GM08714 (cell line): ENCODE measurements around the gene FAM89B.

Source experiments
- H3K4me3 ChIP-seq: fragments of 200-500 bp; sonication (Bioruptor generic); 2 replicates; pipeline ENCODE4 v1.5.1; 2014; ENCODE audit warnings: mild to moderate bottlenecking, low read length, inconsistent platforms
- ZNF274 ChIP-seq: IDR thresholded peaks from 2 replicates; pipeline ENCODE4 v1.6.1; 2012; ENCODE audit warnings: mild to moderate bottlenecking, low read depth, low read length

Gene FAM89B

DNA sequence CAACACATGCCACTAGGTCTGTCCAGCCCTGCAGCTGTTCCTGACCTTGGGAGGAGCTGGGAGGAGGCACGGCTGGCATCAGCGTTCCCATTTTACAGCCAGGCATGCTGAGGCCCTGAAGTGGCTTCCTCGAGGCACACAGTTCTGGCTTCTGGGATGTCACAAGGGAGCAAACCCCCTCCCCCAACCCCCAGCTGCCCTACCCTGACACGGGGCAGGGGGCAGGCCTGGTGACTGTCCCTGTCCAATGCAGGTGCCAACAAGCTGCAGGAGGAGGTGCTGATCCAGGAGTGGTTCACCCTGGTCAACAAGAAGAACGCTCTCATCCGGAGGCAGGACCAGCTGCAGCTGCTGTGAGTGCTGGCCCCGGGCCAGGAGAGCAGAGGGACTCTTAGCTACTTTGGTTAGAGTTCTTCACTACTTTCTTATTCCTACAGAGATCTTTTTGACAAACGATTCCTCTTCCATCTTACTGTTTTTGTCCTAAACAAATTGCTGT is 18.0 kb downstream of the FAM89B start:
- H3K4me3 ChIP-seq, result no peak overlapping the region
- no peak for TF ChIP-seq ZNF274

DNA sequence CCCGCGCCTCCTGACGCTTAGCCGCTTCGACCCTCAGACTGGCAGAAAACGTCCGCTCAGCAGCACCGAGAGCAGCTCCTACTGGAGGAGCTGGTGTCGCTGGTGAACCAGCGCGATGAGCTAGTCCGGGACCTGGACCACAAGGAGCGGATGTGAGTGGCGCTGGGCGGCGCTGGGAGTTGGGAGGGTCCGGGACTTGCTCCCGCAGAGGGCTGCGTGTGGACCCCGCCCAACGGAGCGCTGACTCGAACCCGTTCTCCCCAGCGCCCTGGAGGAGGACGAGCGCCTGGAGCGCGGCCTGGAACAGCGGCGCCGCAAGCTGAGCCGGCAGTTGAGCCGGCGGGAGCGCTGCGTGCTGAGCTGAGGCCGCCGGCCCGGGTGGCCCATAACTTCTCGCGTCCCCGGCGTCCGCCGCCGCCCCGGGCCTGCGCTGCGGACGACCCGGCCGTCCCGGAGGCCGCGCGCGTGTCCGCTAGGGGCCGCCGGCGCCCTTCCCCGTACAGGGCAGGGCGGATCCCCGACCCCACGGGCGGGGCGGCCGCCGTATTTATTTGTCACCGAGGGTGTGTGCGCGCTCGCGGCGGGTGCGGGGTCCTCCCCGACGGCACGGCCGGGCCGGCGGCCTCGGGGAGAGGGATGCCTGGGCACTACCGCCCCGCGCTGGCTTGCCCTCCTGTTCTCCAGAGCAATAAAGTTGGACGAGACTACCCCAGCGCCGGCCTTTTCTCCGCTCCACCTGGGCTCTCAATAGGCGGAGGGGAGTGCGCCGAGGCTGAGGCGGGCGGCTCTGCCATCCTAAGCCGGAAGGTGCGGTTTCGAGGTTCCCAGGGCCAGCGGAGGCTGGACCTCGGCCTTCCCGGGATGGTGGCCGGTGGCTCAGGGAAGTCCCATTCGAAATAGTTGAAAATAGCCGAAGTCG is 19.9 kb downstream of the FAM89B start:
- TF ChIP-seq ZNF274, result no peak
- no peak overlapping the region for H3K4me3 ChIP-seq

DNA sequence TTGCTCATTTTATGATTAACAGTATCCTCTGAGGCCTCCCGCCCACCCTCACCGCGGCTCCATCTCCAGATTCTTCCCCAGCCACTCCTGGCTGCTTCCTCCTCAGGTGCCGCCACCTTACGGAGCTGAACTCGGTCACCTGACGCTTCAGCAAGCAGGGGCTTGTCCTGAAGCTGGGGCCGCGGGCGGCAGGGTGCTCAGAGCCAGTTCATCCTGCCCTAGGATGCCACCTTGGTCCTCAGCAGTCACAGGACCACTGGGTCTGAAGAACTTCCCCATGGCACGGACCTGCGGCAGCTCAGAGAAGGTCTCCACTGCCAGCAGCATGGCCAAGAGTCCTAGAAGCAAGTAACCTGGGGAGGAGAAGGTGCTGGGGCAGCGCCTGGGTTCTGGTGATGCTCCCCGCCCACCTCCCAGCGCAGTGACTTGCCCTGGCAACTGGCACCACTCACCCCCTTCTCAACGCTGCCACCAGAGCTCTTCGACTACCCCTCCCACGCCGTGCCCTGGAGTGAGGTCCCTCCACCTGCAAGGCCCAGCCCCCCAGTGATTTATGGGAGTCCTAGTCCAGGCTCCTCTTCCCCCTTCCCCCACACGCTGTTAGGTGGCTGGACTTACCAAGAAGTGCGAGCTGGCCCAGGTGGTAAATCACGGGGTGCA is 20.6 kb downstream of the FAM89B start:
- H3K4me3 ChIP-seq, result no peak overlapping the region
- no peak for TF ChIP-seq ZNF274

DNA sequence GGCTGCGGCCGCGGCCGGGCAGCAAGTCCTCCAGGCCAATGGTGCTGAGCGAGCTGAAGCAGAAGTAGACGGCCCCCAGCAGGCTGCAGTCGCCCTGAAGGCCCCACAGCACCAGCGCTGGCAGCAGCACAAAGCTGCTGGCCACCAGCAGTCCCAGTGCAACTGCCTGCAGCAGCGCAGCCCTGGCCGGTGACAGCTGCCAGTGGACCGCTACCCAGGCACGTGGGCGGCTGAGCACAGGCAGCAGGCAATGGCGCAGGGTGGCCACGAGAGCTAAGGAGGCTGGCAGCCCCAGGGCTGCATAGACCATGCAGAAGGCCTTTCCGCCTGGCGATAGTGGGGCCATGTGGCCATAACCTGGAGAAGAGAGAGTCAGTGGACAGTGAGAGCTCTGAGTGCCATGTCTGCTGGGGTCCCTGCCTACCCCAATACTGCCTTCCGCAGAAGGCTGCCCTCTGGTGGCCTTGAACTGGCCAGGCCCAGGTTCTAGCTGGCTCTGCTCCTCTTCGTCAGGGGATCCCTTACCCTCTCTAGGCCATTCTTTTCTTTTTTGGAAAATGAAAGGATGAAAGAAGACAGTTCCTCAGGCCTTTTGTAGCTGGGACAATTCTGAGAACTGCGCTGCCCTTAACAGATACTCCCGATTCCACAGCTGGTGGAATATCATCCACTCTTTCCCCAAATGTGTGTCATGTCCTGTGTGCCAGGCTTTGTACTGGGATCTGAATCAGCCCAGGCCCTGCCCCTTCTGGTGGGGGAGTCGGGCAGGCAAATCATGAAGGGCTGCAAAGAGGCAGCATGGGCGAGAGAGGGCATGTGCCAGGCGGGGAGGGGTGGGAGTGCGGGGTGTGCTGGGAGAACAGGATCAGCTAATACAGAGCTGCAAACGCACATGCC is 21.4 kb downstream of the FAM89B start:
- no peak for TF ChIP-seq ZNF274
- H3K4me3 ChIP-seq, result no peak overlapping the region

GRCh38 chr11:65595131-65595530 is 22.8 kb downstream of the FAM89B start:
- TF ChIP-seq ZNF274, result no peak
- no peak overlapping the region for H3K4me3 ChIP-seq

DNA sequence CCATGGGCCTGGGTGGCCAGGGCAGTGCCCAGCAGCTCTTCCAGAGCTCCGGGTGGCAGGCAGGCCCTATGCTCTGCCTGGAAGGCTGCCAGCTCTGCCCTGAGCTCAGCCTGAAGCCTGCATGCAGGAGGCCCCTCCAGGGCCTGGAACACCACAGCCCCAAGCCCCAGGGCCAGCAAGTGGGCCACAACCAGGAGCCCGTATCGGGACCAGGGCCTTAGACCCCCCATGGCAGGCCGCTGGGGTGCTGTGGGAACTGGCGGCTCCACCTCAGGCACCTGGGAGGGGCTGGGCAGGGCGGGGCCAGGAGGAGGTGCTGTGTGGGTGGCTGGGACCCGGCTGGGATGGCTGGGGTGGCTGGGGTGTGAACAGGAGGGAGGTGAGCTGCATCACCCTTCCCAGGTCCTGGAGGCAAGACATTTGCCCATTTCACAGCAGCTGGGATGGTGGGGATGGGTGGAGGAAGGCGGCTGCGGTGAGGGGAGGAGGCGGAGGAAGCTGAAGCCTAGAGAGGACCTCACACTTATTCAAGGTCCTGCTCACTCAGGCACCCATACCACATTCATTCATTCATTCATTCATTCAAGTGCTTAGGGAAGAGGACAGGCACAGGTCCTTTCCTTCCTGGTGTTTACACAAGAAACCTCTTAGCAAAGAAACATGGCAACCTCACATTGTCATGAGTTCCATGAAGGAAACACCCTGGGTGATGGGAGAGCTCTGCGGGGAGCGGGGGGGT is 23.4 kb downstream of the FAM89B start, which contains the start of gene KCNK7:
KCNK7 (minus strand) TSS at position 258 of the 739 bp plus-strand sequence; CDS start at position 230, 28 bp downstream.
- H3K4me3 ChIP-seq, result no peak within 1 kb of the TSS
- no peak for TF ChIP-seq ZNF274

DNA sequence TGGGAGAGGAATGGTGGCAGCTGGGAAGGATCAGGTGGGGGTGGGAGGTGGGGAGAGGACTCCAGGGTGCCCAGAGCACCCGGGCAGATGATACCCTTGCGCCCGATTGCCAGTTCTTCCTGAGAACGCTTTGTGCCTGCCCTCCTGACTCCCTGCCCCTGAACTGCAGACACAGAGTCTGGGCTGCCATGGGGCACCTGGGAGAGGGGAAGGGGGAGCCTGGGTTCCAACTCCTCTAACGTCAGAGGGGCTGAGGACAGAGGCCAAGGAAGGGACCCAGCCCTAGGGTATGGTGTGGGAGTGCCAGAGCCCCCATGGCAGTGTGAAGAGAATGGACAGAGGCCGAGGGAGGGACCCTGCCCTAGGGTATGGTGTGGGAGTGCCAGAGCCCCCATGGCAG is 24.2 kb downstream of the FAM89B start:
- no peak overlapping the region for H3K4me3 ChIP-seq
- TF ChIP-seq ZNF274, result no peak

DNA sequence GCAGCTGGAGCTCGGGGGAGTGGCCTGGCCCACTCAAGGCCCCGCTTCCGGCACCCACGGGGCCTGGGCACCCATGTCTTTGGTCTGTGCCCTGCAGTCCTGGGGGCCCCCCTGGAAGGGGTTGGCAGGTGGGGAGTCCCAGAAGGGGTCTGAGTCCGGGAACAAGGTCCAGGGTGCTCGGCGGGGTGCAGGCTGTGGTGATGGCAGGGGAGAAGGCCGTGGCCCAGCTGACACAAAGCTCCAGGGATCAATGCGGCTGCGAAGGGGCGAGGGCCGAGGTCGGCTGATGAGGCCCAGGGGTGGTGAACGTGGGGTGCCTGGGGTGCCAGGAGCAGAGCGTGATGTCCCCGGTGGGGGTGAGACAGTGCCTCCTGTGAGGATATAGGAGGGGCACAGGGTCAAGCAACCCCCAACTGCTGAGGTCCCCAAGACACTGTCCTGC is 25.9 kb downstream of the FAM89B start:
- TF ChIP-seq ZNF274, result no peak
- no peak overlapping the region for H3K4me3 ChIP-seq

- TF ChIP-seq ZNF274, result no peak
Measured at GRCh38 chr11:65599216-65599954, 27.0 kb downstream of the FAM89B start.

GRCh38 chr11:65599955-65600246 is 27.6 kb downstream of the FAM89B start:
- H3K4me3 ChIP-seq, result no peak overlapping the region
- TF ChIP-seq ZNF274, result no peak

More at GRCh38 chr11:65599216-65599954, 27.0 kb downstream of the FAM89B start:
- H3K4me3 ChIP-seq, result no peak overlapping the region

- no peak overlapping the region for H3K4me3 ChIP-seq
- TF ChIP-seq ZNF274, result no peak
Measured at GRCh38 chr11:65604258-65604657, 31.9 kb downstream of the FAM89B start.

- H3K4me3 ChIP-seq, result no peak overlapping the region
- no peak for TF ChIP-seq ZNF274
Measured at GRCh38 chr11:65606876-65607613, 34.7 kb downstream of the FAM89B start.
